ENCODE measurements around the gene GDPD1. TPM values are rescaled to one million over a fixed set of nuclear protein-coding genes. Genes with fewer than 3 reads are reported as not detected.

GDPD1 gene
- polyA plus RNA-seq, 3 donors: 0.50 to 1.6 (median 1.6) TPM

DNA sequence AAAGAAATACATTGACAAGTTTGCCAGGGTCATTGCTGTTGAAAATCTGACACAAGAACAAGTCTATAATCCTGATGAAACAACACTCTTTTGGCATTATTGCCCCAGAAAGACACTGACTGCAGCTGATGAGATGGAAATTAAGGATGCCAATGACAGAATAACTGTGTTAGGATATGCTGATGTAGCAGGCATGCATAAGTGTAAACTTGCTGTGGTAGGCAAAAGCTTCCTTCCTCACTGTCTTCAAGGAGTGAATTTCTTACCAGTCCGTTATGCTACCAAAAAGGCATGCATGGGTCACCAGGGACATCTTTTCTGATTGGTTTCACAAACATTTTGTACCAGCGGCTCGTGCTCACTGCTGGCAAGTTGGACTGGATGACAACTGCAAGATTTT, 10.5 kb downstream of the GDPD1 start:
- WGBS (ENCODE audit: insufficient coverage): 96% methylated on average over 3 of the region's 3 CpGs

GRCh38 chr17:59234631-59235030, 14.3 kb downstream of the GDPD1 start:
- TF ChIP-seq, protein P1, sequence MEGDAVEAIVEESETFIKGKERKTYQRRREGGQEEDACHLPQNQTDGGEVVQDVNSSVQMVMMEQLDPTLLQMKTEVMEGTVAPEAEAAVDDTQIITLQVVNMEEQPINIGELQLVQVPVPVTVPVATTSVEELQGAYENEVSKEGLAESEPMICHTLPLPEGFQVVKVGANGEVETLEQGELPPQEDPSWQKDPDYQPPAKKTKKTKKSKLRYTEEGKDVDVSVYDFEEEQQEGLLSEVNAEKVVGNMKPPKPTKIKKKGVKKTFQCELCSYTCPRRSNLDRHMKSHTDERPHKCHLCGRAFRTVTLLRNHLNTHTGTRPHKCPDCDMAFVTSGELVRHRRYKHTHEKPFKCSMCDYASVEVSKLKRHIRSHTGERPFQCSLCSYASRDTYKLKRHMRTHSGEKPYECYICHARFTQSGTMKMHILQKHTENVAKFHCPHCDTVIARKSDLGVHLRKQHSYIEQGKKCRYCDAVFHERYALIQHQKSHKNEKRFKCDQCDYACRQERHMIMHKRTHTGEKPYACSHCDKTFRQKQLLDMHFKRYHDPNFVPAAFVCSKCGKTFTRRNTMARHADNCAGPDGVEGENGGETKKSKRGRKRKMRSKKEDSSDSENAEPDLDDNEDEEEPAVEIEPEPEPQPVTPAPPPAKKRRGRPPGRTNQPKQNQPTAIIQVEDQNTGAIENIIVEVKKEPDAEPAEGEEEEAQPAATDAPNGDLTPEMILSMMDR (IDR thresholded peaks at IDR 0.05): no peak
- H3K9me3 ChIP-seq (replicated peaks in 1 of 2; ENCODE audit: control insufficient read depth in 1 of 2, insufficient read depth in 1 of 2, low read length in 2 of 2): no peaks in the 10 kb centered on the region
- intact Hi-C loops (cut with micrococcal nuclease): no loop called here

More for the DNA sequence above, 10.5 kb downstream of the GDPD1 start:
- Histone ChIP-seq H3K4me3 (replicated peaks in 1 of 3; ENCODE audit: low read depth in 2 of 3, low read length in 3 of 3) (no peak overlapping the region), H3K27me3 (ENCODE audit: control insufficient read depth in 2 of 2, insufficient read depth in 2 of 2, low read length in 2 of 2) (no peaks in the 10 kb centered on the region), H3K27ac (ENCODE audit: low read depth in 1 of 2, low read length in 2 of 2) (no peak overlapping the region), H3K9ac (ENCODE audit: insufficient read depth, low read length, poor library complexity, severe bottlenecking) (no peak overlapping the region), H2AFZ (ENCODE audit: insufficient read depth, low read depth, low read length, poor library complexity, severe bottlenecking) (no peak overlapping the region), H3K4me2 (replicated peaks; ENCODE audit: extremely low read depth, low read length, poor library complexity, severe bottlenecking) (no peak overlapping the region), H4K20me1 (ENCODE audit: insufficient read depth, low read length) (no peaks in the 10 kb centered on the region), H3K4me1 (ENCODE audit: control insufficient read depth in 1 of 2, insufficient read depth in 2 of 2, low read length in 2 of 2) (no peaks in the 10 kb centered on the region), H3K36me3 (replicated peaks in 1 of 2; ENCODE audit: control insufficient read depth in 1 of 2, insufficient read depth in 2 of 2, low read length in 2 of 2) (no peaks in the 10 kb centered on the region), H3K79me2 (ENCODE audit: insufficient read depth, low read length) (no peaks in the 10 kb centered on the region), H3K9me3 (replicated peaks in 1 of 2; ENCODE audit: control insufficient read depth in 1 of 2, insufficient read depth in 1 of 2, low read length in 2 of 2) (no peaks in the 10 kb centered on the region)
- DNase-seq: no peak
- Mint-ChIP-seq H3K36me3 (no peaks in the 10 kb centered on the region), H3K27ac (no peak overlapping the region), H3K27me3 (ENCODE audit: low read depth in 3 of 3) (no peaks in the 10 kb centered on the region), H3K4me1 (peaks cover 3% of the 10 kb centered on the region), H3K9me3 (peaks cover 0 to 2% (median 0%) of the 10 kb centered on the region in 7 donors), H3K4me3 (no peak overlapping the region)
- TF ChIP-seq, protein P1 (IDR thresholded peaks at IDR 0.05): no peak
- intact Hi-C loops (cut with micrococcal nuclease): no loop called here

More at GRCh38 chr17:59234631-59235030, 14.3 kb downstream of the GDPD1 start:
- DNase-seq: no peak
- Histone ChIP-seq H3K27me3 (ENCODE audit: control insufficient read depth in 2 of 2, insufficient read depth in 2 of 2, low read length in 2 of 2) (no peaks in the 10 kb centered on the region), H3K27ac (ENCODE audit: low read depth in 1 of 2, low read length in 2 of 2) (no peak overlapping the region), H3K4me2 (replicated peaks; ENCODE audit: extremely low read depth, low read length, poor library complexity, severe bottlenecking) (no peak overlapping the region), H2AFZ (ENCODE audit: insufficient read depth, low read depth, low read length, poor library complexity, severe bottlenecking) (no peak overlapping the region), H3K9ac (ENCODE audit: insufficient read depth, low read length, poor library complexity, severe bottlenecking) (no peak overlapping the region), H4K20me1 (ENCODE audit: insufficient read depth, low read length) (no peaks in the 10 kb centered on the region), H3K4me1 (ENCODE audit: control insufficient read depth in 1 of 2, insufficient read depth in 2 of 2, low read length in 2 of 2) (no peaks in the 10 kb centered on the region), H3K4me3 (replicated peaks in 1 of 3; ENCODE audit: low read depth in 2 of 3, low read length in 3 of 3) (no peak overlapping the region), H3K79me2 (ENCODE audit: insufficient read depth, low read length) (no peaks in the 10 kb centered on the region), H3K36me3 (replicated peaks in 1 of 2; ENCODE audit: control insufficient read depth in 1 of 2, insufficient read depth in 2 of 2, low read length in 2 of 2) (no peaks in the 10 kb centered on the region)
- peaks cover 3% of the 10 kb centered on the region for H3K4me1 Mint-ChIP-seq
- H3K27ac Mint-ChIP-seq: no peak overlapping the region
- H3K4me3 Mint-ChIP-seq: no peak overlapping the region
- peaks cover 0 to 2% (median 0%) of the 10 kb centered on the region in 7 donors for H3K9me3 Mint-ChIP-seq
- peaks cover 0 to 2% (median 0%) of the 10 kb centered on the region in 3 donors for H3K27me3 Mint-ChIP-seq (ENCODE audit: low read depth in 3 of 3)
- H3K36me3 Mint-ChIP-seq: no peaks in the 10 kb centered on the region

Data from CD14-positive monocyte (primary cell).